B cell (primary cell): ENCODE measurements around the gene MMP14. TPM values are rescaled to one million over a fixed set of nuclear protein-coding genes. Genes with fewer than 3 reads are reported as not detected.

Experiments used
- ATAC-seq: fragments of 200-7000 bp; cut with Tn5 transposase; one replicate; pipeline ENCODE4 v1.10.0; 2021; ENCODE audit warnings: low read depth, mild to moderate bottlenecking, moderate number of reproducible peaks, moderate library complexity
- CTCF ChIA-PET: fragments of 350-600 bp; sonication (Branson Sonifier 250); formaldehyde crosslinking; loops from one replicate; lab custom pipeline; 2021; ENCODE audit warnings: antibody characterized with exemption, inconsistent platforms; lab: Charles Lee
- POLR2A ChIA-PET: fragments of 350-600 bp; sonication (Branson Sonifier 250); formaldehyde crosslinking; loops from one replicate; lab custom pipeline; 2021; ENCODE audit warnings: antibody characterized with exemption; lab: Charles Lee
- DNase-seq: peaks from one replicate; pipeline ENCODE4 v3.0.0; 2013
- H2AFZ ChIP-seq: 2 replicates; pipeline ENCODE4 v1.6.1; 2012; ENCODE audit warnings: mild to moderate bottlenecking, low read depth, low read length; ENCODE audit not compliant: insufficient read depth, poor library complexity, severe bottlenecking
- H3K27ac ChIP-seq, 2 donors: 1 replicate in 1 of 2; 2 replicates in 1 of 2; pipeline ENCODE4 v1.5.1; 2012 to 2013; ENCODE audit warnings: low read length in 2 of 2, mild to moderate bottlenecking in 2 of 2, moderate library complexity in 1 of 2
- H3K27me3 ChIP-seq, 4 experiments: fragments of 200-600 bp in 1 of 4; sonication (generic) in 1 of 4; replicated peaks in 1 of 4; 1 replicate in 2 of 4; 2 replicates in 2 of 4; pipeline versions ENCODE4 v1.6.1 to v1.7.0; 2013 to 2016; ENCODE audit warnings: low read length in 3 of 4, mild to moderate bottlenecking in 2 of 4, mixed read lengths in 1 of 4, moderate library complexity in 1 of 4; ENCODE audit not compliant: insufficient read depth in 4 of 4, control insufficient read depth in 3 of 4; ENCODE audit errors: control extremely low read depth in 1 of 4
- H3K36me3 ChIP-seq, 2 experiments: replicated peaks in 1 of 2; 1 replicate in 1 of 2; 2 replicates in 1 of 2; pipeline versions ENCODE4 v1.6.1 to v1.7.1; 2013; ENCODE audit warnings: low read length in 1 of 2; ENCODE audit not compliant: insufficient read depth in 2 of 2, control insufficient read depth in 1 of 2; ENCODE audit errors: control extremely low read depth in 1 of 2, extremely low read depth in 1 of 2
- H3K4me1 ChIP-seq, 2 donors: fragments of 200-600 bp in 1 of 2; sonication (generic) in 1 of 2; 1 replicate in 1 of 2; 2 replicates in 1 of 2; pipeline versions ENCODE4 v1.5.1 to v1.6.1; 2013 to 2017; ENCODE audit warnings: low read length in 2 of 2; ENCODE audit not compliant: control insufficient read depth in 2 of 2, insufficient read depth in 2 of 2
- H3K4me2 ChIP-seq: replicated peaks from 2 replicates; pipeline ENCODE3; 2012; ENCODE audit warnings: mild to moderate bottlenecking, low read depth, low read length; ENCODE audit not compliant: poor library complexity, severe bottlenecking
- H3K4me3 ChIP-seq, 5 experiments: fragments of 200-600 bp in 1 of 5; sonication (generic) in 1 of 5; 1 replicate in 3 of 5; 2 replicates in 2 of 5; pipeline versions ENCODE4 v1.5.1 to v1.7.0; 2011 to 2016; ENCODE audit warnings: low read length in 4 of 5, mild to moderate bottlenecking in 4 of 5, low read depth in 2 of 5, control low read depth in 1 of 5, moderate library complexity in 1 of 5; ENCODE audit not compliant: insufficient read depth in 1 of 5; ENCODE audit errors: control extremely low read depth in 1 of 5, extremely low read depth in 1 of 5
- H3K79me2 ChIP-seq: fragments of 200-600 bp; sonication (generic); one replicate; pipeline ENCODE4 v1.6.0; 2016; ENCODE audit warnings: low read length; ENCODE audit not compliant: control insufficient read depth, insufficient read depth
- H3K9ac ChIP-seq: fragments of 200-600 bp; sonication (generic); 2 replicates; pipeline ENCODE4 v1.6.1; 2017; ENCODE audit warnings: mild to moderate bottlenecking, low read length, moderate library complexity
- H3K9me3 ChIP-seq, 3 donors: one replicate each; pipeline versions ENCODE4 v1.6.1 to v1.7.1; 2013; ENCODE audit warnings: low read length in 2 of 3; ENCODE audit not compliant: control insufficient read depth in 2 of 3, insufficient read depth in 1 of 3; ENCODE audit errors: control extremely low read depth in 1 of 3
- H4K20me1 ChIP-seq: 2 replicates; pipeline ENCODE4 v1.6.0; 2012; ENCODE audit warnings: mild to moderate bottlenecking, low read length; ENCODE audit not compliant: insufficient read depth, control insufficient read depth, poor library complexity, severe bottlenecking
- H3K27ac Mint-ChIP-seq: one replicate; pipeline ENCODE4 v1.8.0; 2021; ENCODE audit warnings: mixed read lengths
- H3K27me3 Mint-ChIP-seq: one replicate; pipeline ENCODE4 v1.8.0; 2021; ENCODE audit warnings: mixed read lengths
- H3K4me1 Mint-ChIP-seq: one replicate; pipeline ENCODE4 v1.8.0; 2021; ENCODE audit warnings: mixed read lengths
- H3K4me3 Mint-ChIP-seq: one replicate; pipeline ENCODE4 v1.8.0; 2021; ENCODE audit warnings: mixed read lengths
- H3K9me3 Mint-ChIP-seq: one replicate; pipeline ENCODE4 v1.8.0; 2022; ENCODE audit warnings: mixed read lengths; ENCODE audit not compliant: insufficient read depth
- CTCF ChIP-seq: fragments of 200-600 bp; IDR thresholded peaks from one replicate; pipeline ENCODE4 v1.8.0; 2022; ENCODE audit warnings: antibody characterized with exemption, mild to moderate bottlenecking
- EZH2 ChIP-seq: IDR thresholded peaks from 2 replicates; pipeline ENCODE4 v1.6.1; 2012; ENCODE audit warnings: borderline replicate concordance, low read depth, mild to moderate bottlenecking, moderate library complexity, low read length; ENCODE audit not compliant: insufficient read depth, poor library complexity, severe bottlenecking
- WGBS: methylation state at CpG from one replicate; pipeline ENCODE4 v1.1.5; 2013; ENCODE audit warnings: missing lambda C conversion rate; ENCODE audit not compliant: insufficient coverage; 5-methylcytosine and 5-hydroxymethylcytosine counted together
- intact Hi-C: fragments of 100-400 bp; cut with micrococcal nuclease; formaldehyde crosslinking; loops from one replicate; pipeline ENCODE4 v1.10.0; 2022
- polyA plus RNA-seq: library from polyadenylated mRNA; depleted of rRNA; stranded (reverse); fragments of >200 nt; gene quantifications from 2 replicates; pipeline ENCODE4 v1.2.3, GENCODE V29; 2012
- total RNA-seq, 2 donors: library from RNA; stranded (reverse); fragments of 120-200 nt in 1 of 2; gene quantifications; 1 replicate in 1 of 2; 2 replicates in 1 of 2; pipeline versions ENCODE4 v1.2.3 to v1.2.4, GENCODE V29; 2013 to 2022

Gene MMP14
- total and polyA plus RNA-seq, 2 donors (not counting 1 experiment from before 2014, with no cell fraction given), result 1.0 to 3.5 TPM

GRCh38 chr14:22852599-22852939 is 16.2 kb downstream of the MMP14 start:
- Mint-ChIP-seq H3K27me3 (peaks cover 9% of the 10 kb centered on the region), H3K4me3 (no peak overlapping the region), H3K9me3 (no peaks in the 10 kb centered on the region), H3K27ac (peak overlapping the region; percentile 85), H3K4me1 (peaks cover 6% of the 10 kb centered on the region)
- WGBS, result no CpG with 5 or more reads among the region's 2 CpGs
- no peaks in the 10 kb centered on the region for H4K20me1 ChIP-seq
- H3K27me3 ChIP-seq, result peaks cover 0 to 8% (median 0%) of the 10 kb centered on the region in 4 experiments
- peaks cover 0 to 8% of the 10 kb centered on the region in 2 donors for H3K4me1 ChIP-seq
- DNase-seq (no peak), ATAC-seq (no peak)
- ChIA-PET POLR2A (interaction anchor here (0.6 to 1.4 kb wide), 7 partner anchors 29 to 296 kb away, joined by 3 to 5 read pairs (median 4); partner anchors contain the start of gene OXA1L), CTCF (interaction anchor here (0.7 to 12.0 kb wide), 53 partner anchors 8 to 533 kb away, joined by 3 to 207 read pairs (median 6); partner anchors contain the start of genes DAD1, LRP10, MMP14 and MRPL52)
- no peak overlapping the region for H3K9ac ChIP-seq
- H3K4me2 ChIP-seq, result no peak overlapping the region
- H3K9me3 ChIP-seq, result peaks cover 0 to 6% (median 2%) of the 10 kb centered on the region in 3 donors
- no peak overlapping the region for H3K4me3 ChIP-seq
- H3K36me3 ChIP-seq, result no peaks in the 10 kb centered on the region
- intact Hi-C loops, result loop anchor here (2.0 to 10.0 kb wide), 3 partner anchors 140 to 538 kb away; partner anchors contain the start of gene ABHD4
- H3K79me2 ChIP-seq, result no peaks in the 10 kb centered on the region
- H3K27ac ChIP-seq, result no peak overlapping the region
- TF ChIP-seq EZH2 (no peak), CTCF (no peak)
- H2AFZ ChIP-seq, result peak overlapping the region; percentile 72
